ENCODE data around the gene FBXO22.

DNA sequence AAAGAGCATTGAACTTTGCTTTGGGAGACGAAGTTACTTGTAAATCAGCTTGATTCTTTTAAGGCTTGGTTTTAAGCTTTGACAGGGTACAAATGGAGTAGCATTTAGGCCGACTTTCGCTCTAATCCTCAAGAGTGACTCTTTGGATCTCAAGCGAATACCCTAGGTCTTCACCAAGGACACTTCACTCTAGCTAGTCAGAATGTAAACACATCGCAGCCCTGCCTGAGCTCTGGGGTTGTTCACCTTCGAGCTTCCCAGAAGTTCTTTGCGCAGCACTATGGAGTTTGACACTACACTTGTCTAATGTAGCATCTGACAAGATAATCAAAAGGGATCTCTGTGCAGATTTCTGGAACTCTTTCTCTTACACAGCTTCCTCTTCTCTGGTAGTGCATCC, 86.2 kb downstream of the FBXO22 start:
- TF ChIP-seq, protein P1, sequence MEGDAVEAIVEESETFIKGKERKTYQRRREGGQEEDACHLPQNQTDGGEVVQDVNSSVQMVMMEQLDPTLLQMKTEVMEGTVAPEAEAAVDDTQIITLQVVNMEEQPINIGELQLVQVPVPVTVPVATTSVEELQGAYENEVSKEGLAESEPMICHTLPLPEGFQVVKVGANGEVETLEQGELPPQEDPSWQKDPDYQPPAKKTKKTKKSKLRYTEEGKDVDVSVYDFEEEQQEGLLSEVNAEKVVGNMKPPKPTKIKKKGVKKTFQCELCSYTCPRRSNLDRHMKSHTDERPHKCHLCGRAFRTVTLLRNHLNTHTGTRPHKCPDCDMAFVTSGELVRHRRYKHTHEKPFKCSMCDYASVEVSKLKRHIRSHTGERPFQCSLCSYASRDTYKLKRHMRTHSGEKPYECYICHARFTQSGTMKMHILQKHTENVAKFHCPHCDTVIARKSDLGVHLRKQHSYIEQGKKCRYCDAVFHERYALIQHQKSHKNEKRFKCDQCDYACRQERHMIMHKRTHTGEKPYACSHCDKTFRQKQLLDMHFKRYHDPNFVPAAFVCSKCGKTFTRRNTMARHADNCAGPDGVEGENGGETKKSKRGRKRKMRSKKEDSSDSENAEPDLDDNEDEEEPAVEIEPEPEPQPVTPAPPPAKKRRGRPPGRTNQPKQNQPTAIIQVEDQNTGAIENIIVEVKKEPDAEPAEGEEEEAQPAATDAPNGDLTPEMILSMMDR (IDR thresholded peaks at IDR 0.05), result no peak
- TF ChIP-seq EP300 (IDR thresholded peaks at IDR 0.05), result no peak

All from ovary (tissue), 3 donors.